Stimulated activated CD8-positive, alpha-beta memory T cell treated with anti-CD3 and anti-CD28 coated beads, Interleukin-15, amount 100 ng/mL, for 48 hours (primary cell): ENCODE results near the gene EVL.

Source experiments
- DNase-seq, 2 donors: peaks; one replicate each; pipeline ENCODE4 v3.0.0-alpha.2; 2020; ENCODE audit warnings: low read depth in 2 of 2

EVL gene

DNA sequence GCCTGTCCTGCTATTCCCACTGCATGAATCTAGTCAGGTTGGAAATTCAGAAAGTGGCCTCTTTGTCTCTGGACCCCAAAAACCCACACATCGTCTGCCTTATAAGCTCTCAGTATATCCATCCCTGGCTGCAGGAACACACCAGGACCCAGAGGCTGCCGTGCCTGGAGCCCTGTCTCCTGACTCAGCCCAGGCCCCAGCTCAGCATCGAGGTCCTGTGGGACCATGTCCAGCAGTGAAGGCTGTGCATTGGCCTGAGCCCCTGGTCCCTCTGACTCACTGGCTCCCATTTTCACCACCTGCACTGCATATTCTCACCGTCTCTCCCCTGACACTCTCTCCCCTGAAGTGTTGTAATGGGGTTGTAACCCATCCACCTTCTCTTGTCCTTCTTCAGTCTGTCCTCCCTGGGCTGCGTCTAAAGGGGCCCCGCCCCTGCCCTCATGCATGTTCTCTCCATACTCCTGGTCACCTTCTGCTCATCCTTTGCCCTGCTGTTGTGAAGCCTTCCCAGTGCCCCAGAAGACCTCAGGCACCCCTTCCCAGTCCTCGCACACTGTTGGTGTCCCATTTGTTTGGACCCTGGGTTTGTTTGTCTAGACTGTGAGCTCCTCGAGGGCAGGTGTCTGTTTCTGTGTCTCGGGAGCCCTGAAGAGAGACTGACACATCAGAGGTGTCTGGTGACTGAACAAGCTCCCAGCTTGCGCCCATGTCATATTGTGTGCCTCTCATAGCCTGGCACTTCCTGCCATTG, 43.8 kb downstream of the EVL start:
- no peak for DNase-seq

DNA sequence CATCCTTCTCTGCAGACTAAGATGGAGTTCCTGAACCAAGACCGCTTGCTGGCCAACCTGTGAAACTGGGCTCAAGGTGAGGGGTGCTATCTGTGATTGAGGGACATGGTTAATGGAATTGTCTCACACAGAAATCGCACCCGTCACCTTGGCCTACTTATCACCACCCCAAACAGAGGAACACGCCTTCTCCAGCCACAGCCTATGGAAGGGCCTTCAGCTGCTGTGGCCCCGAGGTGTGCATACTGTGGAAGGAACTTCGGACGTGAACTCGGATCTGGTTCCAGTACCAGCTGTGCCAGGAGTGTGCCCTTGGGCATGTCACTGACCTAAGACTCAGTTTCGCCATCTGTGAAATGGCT, 44.4 kb downstream of the EVL start:
- DNase-seq = no peak

GRCh38 chr14:100110816-100111215, 45.6 kb downstream of the EVL start:
- no peak for DNase-seq

GRCh38 chr14:100111931-100112704, 46.9 kb downstream of the EVL start:
- no peak for DNase-seq

GRCh38 chr14:100114109-100114765, 49.0 kb downstream of the EVL start:
- DNase-seq = no peak

GRCh38 chr14:100115236-100115635, 50.0 kb downstream of the EVL start:
- DNase-seq = no peak

GRCh38 chr14:100115726-100116125, 50.5 kb downstream of the EVL start:
- DNase-seq = no peak

- no peak for DNase-seq
Observed at GRCh38 chr14:100116134-100116533, 50.9 kb downstream of the EVL start.

- no peak for DNase-seq
Observed at GRCh38 chr14:100117026-100117425, 51.8 kb downstream of the EVL start.

DNA sequence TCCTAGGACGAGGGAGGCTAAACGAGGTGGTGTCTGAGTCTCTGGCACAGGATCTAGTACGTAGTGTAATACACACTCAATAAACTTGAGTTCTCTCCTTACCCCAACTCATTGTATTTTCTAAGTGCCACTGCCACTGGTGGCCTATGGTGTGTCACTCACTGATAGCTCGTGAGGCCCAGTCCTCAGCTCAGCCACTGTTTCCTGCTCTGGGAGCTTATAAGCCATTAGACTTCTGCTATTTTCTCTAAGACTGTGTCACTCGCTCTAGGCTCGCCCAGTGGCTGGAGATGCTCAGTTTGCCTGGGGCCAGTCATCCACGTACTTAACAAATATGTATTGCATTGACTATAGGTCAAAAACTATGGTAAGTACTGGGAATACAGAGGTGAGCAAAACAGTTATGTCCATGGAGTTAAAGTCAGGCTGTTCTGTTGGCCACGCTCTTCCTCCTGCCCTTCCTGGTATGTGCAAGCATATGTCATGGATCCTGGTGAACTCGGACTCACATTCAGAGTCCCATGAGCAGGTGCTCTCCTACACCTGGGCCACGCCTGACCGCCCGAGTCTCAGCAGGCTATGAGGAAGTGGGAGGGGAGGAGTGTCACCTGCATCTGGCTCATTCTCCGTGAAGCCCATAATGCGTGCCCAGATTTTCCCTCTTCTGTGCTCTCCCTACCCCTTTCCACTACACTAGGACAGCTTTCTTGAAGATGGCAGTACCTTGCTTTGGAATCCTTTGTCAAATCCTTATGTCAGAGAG, 52.6 kb downstream of the EVL start:
- no peak for DNase-seq

GRCh38 chr14:100118396-100119011, 53.3 kb downstream of the EVL start:
- DNase-seq = no peak

- DNase-seq = no peak
Observed at GRCh38 chr14:100119251-100119650, 54.0 kb downstream of the EVL start.

DNA sequence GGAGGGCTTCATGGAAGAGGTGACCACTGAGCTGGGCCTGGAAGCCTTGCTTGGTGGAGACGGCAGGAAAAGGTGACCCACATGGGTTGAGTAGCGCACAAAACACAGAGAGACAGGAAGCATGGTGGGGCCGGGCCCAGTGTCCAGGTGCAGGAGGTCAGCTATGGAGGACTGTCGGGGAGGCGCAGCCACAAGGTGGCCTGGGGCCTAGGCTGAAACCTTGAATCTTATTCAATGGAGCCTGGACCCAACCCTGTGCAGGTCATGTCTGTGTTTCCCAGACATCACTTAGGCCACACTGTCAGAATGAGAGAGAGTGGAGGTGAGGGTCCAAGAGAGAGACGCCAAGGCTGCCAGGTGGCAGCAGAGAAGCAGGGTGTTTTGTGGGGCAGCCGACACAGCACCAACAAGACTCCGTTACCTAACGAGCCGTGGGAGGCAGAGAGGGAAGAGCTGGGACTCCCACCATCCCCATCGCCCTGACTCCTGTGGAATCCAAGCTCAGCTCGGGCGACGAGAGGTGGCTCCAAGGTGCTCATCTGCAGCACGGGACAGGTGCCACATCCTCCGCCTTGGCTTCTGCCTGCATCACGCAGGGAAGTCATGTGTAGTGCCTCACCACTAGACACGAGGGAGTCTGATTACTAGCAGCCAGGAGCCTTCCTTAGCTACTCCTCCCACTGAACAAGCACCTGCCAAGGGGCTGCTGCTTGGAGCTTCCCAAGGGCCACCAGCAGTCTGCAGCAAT, 55.5 kb downstream of the EVL start:
- DNase-seq = no peak

- DNase-seq = no peak
Observed at GRCh38 chr14:100121643-100122480, 56.6 kb downstream of the EVL start.

- no peak for DNase-seq
Observed at GRCh38 chr14:100122481-100123223, 57.4 kb downstream of the EVL start.

GRCh38 chr14:100123618-100124017, 58.4 kb downstream of the EVL start:
- no peak for DNase-seq

DNA sequence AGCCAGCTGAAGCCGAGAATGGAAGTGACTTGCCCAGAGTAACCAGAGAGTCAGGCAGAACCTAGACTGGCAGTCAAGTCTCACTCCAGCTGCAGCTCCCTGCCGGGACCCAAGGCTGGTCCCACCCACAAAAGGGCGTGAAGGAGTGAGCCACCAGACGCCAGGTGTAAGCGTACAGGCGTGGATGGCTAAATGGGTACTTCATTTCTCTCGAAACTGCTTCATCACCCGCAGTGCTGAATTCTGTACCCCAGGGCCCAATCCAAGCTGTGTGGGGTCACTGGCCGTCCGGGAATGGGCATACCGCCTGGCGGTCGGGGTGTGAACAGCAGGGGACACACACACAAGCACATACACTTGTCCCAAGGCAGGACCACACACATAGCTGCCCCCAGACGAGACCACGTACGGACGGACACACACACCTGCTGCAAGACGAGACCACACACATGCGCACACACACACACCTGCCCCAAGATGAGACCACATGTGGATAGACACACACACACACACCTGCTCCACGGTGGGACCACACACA, 59.4 kb downstream of the EVL start:
- DNase-seq = no peak

- no peak for DNase-seq
Observed at GRCh38 chr14:100126401-100126800, 61.2 kb downstream of the EVL start.

DNA sequence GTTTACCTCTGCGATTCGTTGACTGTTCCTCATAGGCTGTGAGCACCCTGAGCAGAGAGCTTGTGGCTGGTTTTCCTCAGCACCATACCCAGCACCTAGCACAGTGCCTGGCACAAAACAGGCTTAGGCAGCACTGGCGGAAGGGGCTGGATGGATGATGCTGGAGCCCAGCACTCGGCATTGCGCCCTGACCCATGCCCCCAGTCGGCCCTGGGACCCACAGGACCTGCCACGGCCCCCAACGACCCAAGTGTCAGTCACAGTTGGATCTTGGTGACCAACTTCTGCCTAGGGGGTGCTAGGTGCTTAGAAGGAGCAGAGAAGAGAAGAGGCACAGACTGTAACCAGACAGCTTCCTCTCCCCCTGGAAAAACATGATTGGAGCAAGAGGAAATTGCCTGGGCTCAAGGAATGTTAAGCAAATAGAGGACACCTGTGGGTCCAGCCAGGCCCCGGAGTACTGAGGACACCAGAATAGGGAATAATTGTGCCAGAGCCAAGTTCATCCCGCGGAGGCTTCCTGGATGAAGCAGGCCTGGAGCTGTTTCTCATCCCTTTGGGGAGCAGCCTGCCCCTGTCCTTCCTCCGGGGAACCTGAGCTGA, 62.7 kb downstream of the EVL start:
- DNase-seq = no peak
